NT2/D1 (cell line): ENCODE data around the gene MRPS9.

Source experiments
- YY1 ChIP-seq: IDR thresholded peaks from 2 replicates; pipeline ENCODE4 v1.6.1; 2011; ENCODE audit not compliant: insufficient read length, insufficient read depth
- ZNF274 ChIP-seq: IDR thresholded peaks from 2 replicates; pipeline ENCODE4 v1.6.1; 2011; ENCODE audit warnings: mild to moderate bottlenecking, low read depth, low read length

GRCh38 chr2:105039559-105039958, 1.7 kb downstream of the MRPS9 start:
- TF ChIP-seq ZNF274 (no peak), YY1 (no peak)
